ENCODE data around the gene DNAJC5. TPM values are rescaled to one million over a fixed set of nuclear protein-coding genes. Genes with fewer than 3 reads are reported as not detected.
"Not testable (repeated sequence)": the region's sequence is repeated elsewhere in the genome, so short reads cannot be mapped to it uniquely, and the experiment has no call there.

DNAJC5 gene
- polyA plus RNA-seq, 1 donor (not counting 4 experiments of a cell fraction or from before 2014, with no cell fraction given) = 43.7 TPM

- peaks cover 79% of the 10 kb centered on the region for H3K79me2 ChIP-seq (ENCODE audit: control insufficient read depth, insufficient read depth, low read length)
- peaks cover 27% of the 10 kb centered on the region for H4K20me1 ChIP-seq (ENCODE audit: control insufficient read depth, extremely low read depth, insufficient read depth, low read length)
- H3K27me3 ChIP-seq (ENCODE audit: control insufficient read depth, extremely low read depth, insufficient read depth, low read length) = no peaks in the 10 kb centered on the region
- dilution Hi-C loops (cut with MboI; ENCODE audit: extremely low pct_ligation_motif_present, low sequenced_read_pairs) = no loop called here
- no peak overlapping the region for H2AFZ ChIP-seq (ENCODE audit: control insufficient read depth, low read length)
- H3K9me3 ChIP-seq (ENCODE audit: control insufficient read depth, low read depth, low read length) = no peaks in the 10 kb centered on the region
- peaks cover 2% of the 10 kb centered on the region for H3K4me1 ChIP-seq (ENCODE audit: control insufficient read depth, extremely low read depth, insufficient read depth, low read length)
- no peak for TF ChIP-seq EZH2 (IDR thresholded peaks at IDR 0.05; ENCODE audit: low read length)
- no peak overlapping the region for H3K4me3 ChIP-seq (ENCODE audit: control insufficient read depth in 2 of 3, extremely low read depth in 1 of 3, insufficient read depth in 2 of 3, low read depth in 1 of 3, low read length in 3 of 3)
- H3K9me1 ChIP-seq (ENCODE audit: control insufficient read depth, extremely low read depth, insufficient read depth, low read length) = no peaks in the 10 kb centered on the region
- no peak for FAIRE-seq
- peaks cover 57 to 64% of the 10 kb centered on the region in 2 experiments for H3K36me3 ChIP-seq (ENCODE audit: control insufficient read depth in 2 of 2, extremely low read depth in 1 of 2, insufficient read depth in 2 of 2, low read length in 2 of 2)
- no peak for DNase-seq (ENCODE audit: low read depth, low spot score)
- H3K4me2 ChIP-seq (ENCODE audit: control insufficient read depth, extremely low read depth, insufficient read depth, low read depth, low read length) = no peak overlapping the region
- H3K27ac ChIP-seq (ENCODE audit: control insufficient read depth, insufficient read depth, low read length) = no peak overlapping the region
- H3K9ac ChIP-seq (ENCODE audit: control insufficient read depth, extremely low read depth, insufficient read depth, low read length) = no peak overlapping the region
Observed at GRCh38 chr20:63878899-63879663, 15.8 kb upstream of the DNAJC5 start.

GRCh38 chr20:63880901-63881300 is 14.0 kb upstream of the DNAJC5 start:
- H3K9me1 ChIP-seq (ENCODE audit: control insufficient read depth, extremely low read depth, insufficient read depth, low read length); H2AFZ ChIP-seq (ENCODE audit: control insufficient read depth, low read length); H3K9me3 ChIP-seq (ENCODE audit: control insufficient read depth, low read depth, low read length); H3K4me2 ChIP-seq (ENCODE audit: control insufficient read depth, extremely low read depth, insufficient read depth, low read depth, low read length); H3K4me3 ChIP-seq (ENCODE audit: control insufficient read depth in 2 of 3, extremely low read depth in 1 of 3, insufficient read depth in 2 of 3, low read depth in 1 of 3, low read length in 3 of 3); dilution Hi-C loops (cut with MboI; ENCODE audit: extremely low pct_ligation_motif_present, low sequenced_read_pairs); H3K27me3 ChIP-seq (ENCODE audit: control insufficient read depth, extremely low read depth, insufficient read depth, low read length); H3K27ac ChIP-seq (ENCODE audit: control insufficient read depth, insufficient read depth, low read length); DNase-seq (ENCODE audit: low read depth, low spot score); H3K9ac ChIP-seq (ENCODE audit: control insufficient read depth, extremely low read depth, insufficient read depth, low read length); FAIRE-seq: not testable (repeated sequence)
- Histone ChIP-seq H3K4me1 (ENCODE audit: control insufficient read depth, extremely low read depth, insufficient read depth, low read length) (peaks cover 19% of the 10 kb centered on the region), H3K79me2 (ENCODE audit: control insufficient read depth, insufficient read depth, low read length) (peaks cover 80% of the 10 kb centered on the region), H3K36me3 (ENCODE audit: control insufficient read depth in 2 of 2, extremely low read depth in 1 of 2, insufficient read depth in 2 of 2, low read length in 2 of 2) (peaks cover 51 to 63% of the 10 kb centered on the region in 2 experiments), H4K20me1 (ENCODE audit: control insufficient read depth, extremely low read depth, insufficient read depth, low read length) (peaks cover 40% of the 10 kb centered on the region)

GRCh38 chr20:63881451-63882226 is 13.3 kb upstream of the DNAJC5 start:
- dilution Hi-C loops (cut with MboI; ENCODE audit: extremely low pct_ligation_motif_present, low sequenced_read_pairs) = no loop called here
- Histone ChIP-seq H4K20me1 (ENCODE audit: control insufficient read depth, extremely low read depth, insufficient read depth, low read length) (peaks cover 42% of the 10 kb centered on the region), H3K9ac (ENCODE audit: control insufficient read depth, extremely low read depth, insufficient read depth, low read length) (no peak overlapping the region), H3K36me3 (ENCODE audit: control insufficient read depth in 2 of 2, extremely low read depth in 1 of 2, insufficient read depth in 2 of 2, low read length in 2 of 2) (peaks cover 44 to 58% of the 10 kb centered on the region in 2 experiments), H3K9me3 (ENCODE audit: control insufficient read depth, low read depth, low read length) (no peaks in the 10 kb centered on the region), H3K9me1 (ENCODE audit: control insufficient read depth, extremely low read depth, insufficient read depth, low read length) (no peaks in the 10 kb centered on the region), H3K79me2 (ENCODE audit: control insufficient read depth, insufficient read depth, low read length) (peaks cover 74% of the 10 kb centered on the region), H3K27ac (ENCODE audit: control insufficient read depth, insufficient read depth, low read length) (no peak overlapping the region), H3K4me3 (ENCODE audit: control insufficient read depth in 2 of 3, extremely low read depth in 1 of 3, insufficient read depth in 2 of 3, low read depth in 1 of 3, low read length in 3 of 3) (no peak overlapping the region), H3K27me3 (ENCODE audit: control insufficient read depth, extremely low read depth, insufficient read depth, low read length) (no peaks in the 10 kb centered on the region), H3K4me1 (ENCODE audit: control insufficient read depth, extremely low read depth, insufficient read depth, low read length) (peaks cover 20% of the 10 kb centered on the region), H3K4me2 (ENCODE audit: control insufficient read depth, extremely low read depth, insufficient read depth, low read depth, low read length) (no peak overlapping the region), H2AFZ (ENCODE audit: control insufficient read depth, low read length) (no peak overlapping the region)
- FAIRE-seq (no peak), DNase-seq (ENCODE audit: low read depth, low spot score) (no peak)
- TF ChIP-seq EZH2 (IDR thresholded peaks at IDR 0.05; ENCODE audit: low read length) (no peak), CTCF (optimal IDR thresholded peaks at IDR 0.05 in 1 of 3, IDR thresholded peaks at IDR 0.05 in 1 of 3, conservative IDR thresholded peaks at IDR 0.05 in 1 of 3; ENCODE audit: extremely low read depth in 1 of 3, insufficient read depth in 2 of 3, low read length in 3 of 3) (no peak)
